Mucosa of descending colon (tissue), 3 donors: Measurements from ENCODE around the gene BAHCC1. TPM values are rescaled to one million over a fixed set of nuclear protein-coding genes. Genes with fewer than 3 reads are reported as not detected.

Experiments used
- ATAC-seq: fragments of 200-7000 bp; cut with Tn5 transposase; one replicate; pipeline ENCODE4 v1.9.1; 2020; ENCODE audit warnings: mild to moderate bottlenecking, moderate library complexity
- DNase-seq, 3 donors: peaks; one replicate each; pipeline ENCODE4 v3.0.0-alpha.2; 2020
- H3K36me3 ChIP-seq: fragments of 200-600 bp; one replicate; pipeline ENCODE4 v1.8.0; 2021; ENCODE audit warnings: low read depth, mild to moderate bottlenecking
- H3K4me1 ChIP-seq: fragments of 200-600 bp; one replicate; pipeline ENCODE4 v1.8.0; 2021; ENCODE audit warnings: low read depth, mild to moderate bottlenecking
- H3K4me3 ChIP-seq: fragments of 200-600 bp; one replicate; pipeline ENCODE4 v1.8.0; 2021; ENCODE audit warnings: mild to moderate bottlenecking
- H3K9me3 ChIP-seq: fragments of 200-600 bp; one replicate; pipeline ENCODE4 v1.8.0; 2021; ENCODE audit warnings: mild to moderate bottlenecking
- intact Hi-C, 2 donors: fragments of 100-400 bp; cut with DNase I in 1 of 2; cut with micrococcal nuclease in 1 of 2; formaldehyde crosslinking; loops; one replicate each; pipeline versions ENCODE4 v1.11.0 to v1.11.1; 2022; cut with DNase I, micrococcal nuclease
- total RNA-seq, 3 donors: library from RNA; stranded (reverse); fragmentation: NEBNext Ultra II Directional in 2 of 3; extraction: Animal tissue kit (Norgen Biotek cat#: 25700) in 2 of 3; gene quantifications; one replicate each; pipeline versions ENCODE4 v1.2.1 to v1.2.4, GENCODE V29; 2021 to 2023
- TF ChIP-seq, protein P1 (sequence below): fragments of 200-600 bp; IDR thresholded peaks from one replicate; pipeline ENCODE4 v1.8.0; 2022; ENCODE audit warnings: antibody characterized with exemption, mild to moderate bottlenecking
- donor health status: DM: no; HTN: no; CAD: no; lungs with moderate emphysema.
- donor health status: DM: no; HTN: no; CAD: no.
- donor health status: DM: no; HTN: yes; CAD: no.

Gene BAHCC1
- total RNA-seq, 3 donors from 2014 or later: 14.0 to 27.4 (median 16.5) TPM

DNA sequence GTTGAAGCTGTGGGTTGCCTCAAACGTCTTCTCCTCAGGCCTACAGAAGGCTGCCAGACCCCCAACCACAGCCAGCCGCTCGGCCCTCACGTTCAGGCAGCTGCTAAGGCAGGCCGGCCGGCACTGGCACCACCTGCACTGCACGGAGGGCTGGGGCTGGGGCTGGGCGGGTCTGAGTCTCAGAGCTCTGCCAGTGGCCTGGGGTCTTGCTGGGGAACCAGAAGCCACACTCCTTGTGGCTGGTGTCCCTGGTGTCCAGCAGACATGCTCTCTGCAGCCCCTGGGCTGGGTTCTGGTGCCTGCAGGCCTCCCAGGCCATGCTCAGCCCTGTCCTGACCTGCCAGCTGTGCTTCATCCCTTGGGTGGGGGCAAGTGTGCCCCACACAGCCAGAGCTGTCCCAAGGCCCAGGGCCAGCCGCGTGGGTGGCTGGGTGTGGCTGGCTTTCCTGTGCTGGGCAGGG, 42.0 kb downstream of the BAHCC1 start:
- no peaks in the 10 kb centered on the region for H3K9me3 ChIP-seq
- DNase-seq (no peak), ATAC-seq (no peak)
- H3K4me1 ChIP-seq: peaks cover 11% of the 10 kb centered on the region
- TF ChIP-seq, protein P1, sequence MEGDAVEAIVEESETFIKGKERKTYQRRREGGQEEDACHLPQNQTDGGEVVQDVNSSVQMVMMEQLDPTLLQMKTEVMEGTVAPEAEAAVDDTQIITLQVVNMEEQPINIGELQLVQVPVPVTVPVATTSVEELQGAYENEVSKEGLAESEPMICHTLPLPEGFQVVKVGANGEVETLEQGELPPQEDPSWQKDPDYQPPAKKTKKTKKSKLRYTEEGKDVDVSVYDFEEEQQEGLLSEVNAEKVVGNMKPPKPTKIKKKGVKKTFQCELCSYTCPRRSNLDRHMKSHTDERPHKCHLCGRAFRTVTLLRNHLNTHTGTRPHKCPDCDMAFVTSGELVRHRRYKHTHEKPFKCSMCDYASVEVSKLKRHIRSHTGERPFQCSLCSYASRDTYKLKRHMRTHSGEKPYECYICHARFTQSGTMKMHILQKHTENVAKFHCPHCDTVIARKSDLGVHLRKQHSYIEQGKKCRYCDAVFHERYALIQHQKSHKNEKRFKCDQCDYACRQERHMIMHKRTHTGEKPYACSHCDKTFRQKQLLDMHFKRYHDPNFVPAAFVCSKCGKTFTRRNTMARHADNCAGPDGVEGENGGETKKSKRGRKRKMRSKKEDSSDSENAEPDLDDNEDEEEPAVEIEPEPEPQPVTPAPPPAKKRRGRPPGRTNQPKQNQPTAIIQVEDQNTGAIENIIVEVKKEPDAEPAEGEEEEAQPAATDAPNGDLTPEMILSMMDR: no peak
- no peak overlapping the region for H3K4me3 ChIP-seq
- no peaks in the 10 kb centered on the region for H3K36me3 ChIP-seq
- intact Hi-C loops: no loop called here

DNA sequence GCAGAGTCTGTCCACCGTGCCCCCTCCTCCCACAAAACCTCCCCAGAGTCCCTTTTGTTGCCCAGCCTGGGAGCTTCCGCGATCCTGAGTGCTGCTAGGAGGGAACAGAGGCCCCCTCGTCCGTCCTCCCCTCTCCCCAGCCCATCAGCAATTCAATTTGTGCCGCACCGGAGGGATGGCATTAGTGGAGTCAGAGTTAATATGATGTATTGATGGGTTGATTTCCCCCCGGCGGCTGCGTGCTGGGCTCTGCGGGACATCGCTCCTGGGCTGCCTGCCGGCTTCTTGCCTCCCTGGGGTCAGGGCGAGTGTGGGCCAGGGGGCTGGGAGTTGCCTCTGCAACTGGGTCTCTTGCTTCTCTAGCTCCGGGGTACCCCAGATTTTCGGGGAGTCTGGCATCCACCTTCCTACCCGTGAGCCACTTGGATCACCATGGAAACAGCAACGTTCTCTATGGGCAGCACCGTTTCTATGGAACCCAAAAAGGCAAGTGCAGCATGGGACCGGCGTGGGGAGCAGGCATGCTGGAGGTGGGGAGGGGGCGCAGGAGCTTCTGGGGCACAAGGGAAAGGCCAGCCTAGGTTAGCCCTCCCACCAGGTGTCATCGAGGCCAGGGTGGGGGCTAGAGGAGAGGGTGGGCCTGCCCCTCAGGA, 42.9 kb downstream of the BAHCC1 start:
- H3K9me3 ChIP-seq: no peaks in the 10 kb centered on the region
- no peaks in the 10 kb centered on the region for H3K36me3 ChIP-seq
- no peak overlapping the region for H3K4me3 ChIP-seq
- intact Hi-C loops: no loop called here
- no peak for DNase-seq
- H3K4me1 ChIP-seq: peaks cover 11% of the 10 kb centered on the region
- no peak for ATAC-seq
- TF ChIP-seq, protein P1: no peak

DNA sequence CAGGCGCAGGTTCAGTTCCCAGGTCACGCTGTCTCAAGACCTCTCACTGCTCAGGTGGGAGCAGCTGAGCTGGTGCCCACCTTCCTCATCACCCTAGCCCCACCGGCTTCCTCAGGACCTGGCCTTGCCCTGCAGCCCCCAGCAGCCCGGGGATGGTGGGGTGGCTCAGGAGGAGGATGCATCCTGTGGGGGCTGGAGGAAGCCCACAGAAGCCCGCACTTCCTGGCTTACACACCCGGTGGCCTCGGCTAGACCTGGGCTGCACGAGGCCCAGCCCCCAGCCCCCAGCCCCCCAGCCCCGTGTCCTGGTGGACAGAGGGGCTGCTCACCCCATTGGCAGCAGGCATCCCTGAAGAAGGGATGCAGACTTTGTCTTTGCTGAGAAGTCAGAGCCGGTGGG, 43.4 kb downstream of the BAHCC1 start:
- Histone ChIP-seq H3K4me3 (no peak overlapping the region), H3K36me3 (no peaks in the 10 kb centered on the region), H3K9me3 (no peaks in the 10 kb centered on the region), H3K4me1 (peaks cover 11% of the 10 kb centered on the region)
- intact Hi-C loops: no loop called here
- DNase-seq: no peak
- TF ChIP-seq, protein P1: no peak
- no peak for ATAC-seq

DNA sequence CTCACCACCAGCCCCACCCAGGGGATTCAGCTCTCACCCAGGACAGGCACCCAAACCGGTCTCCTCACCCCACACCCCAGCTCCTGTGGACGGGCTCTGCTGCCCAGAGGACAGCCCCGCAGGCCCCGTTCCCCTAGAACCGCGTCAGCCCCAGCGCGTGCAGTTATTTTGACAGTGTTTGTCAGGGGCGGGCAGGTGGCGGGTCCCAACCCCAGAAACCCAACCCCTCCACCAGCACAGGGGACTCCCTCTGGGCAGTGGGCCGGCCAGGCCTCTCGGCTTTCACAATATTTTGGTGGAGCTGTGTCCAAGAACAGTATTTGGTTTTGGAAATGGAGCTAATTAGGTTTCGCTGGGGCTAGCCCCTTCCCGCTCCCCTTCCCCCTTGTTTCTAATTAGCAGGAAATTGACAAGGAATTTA, 44.8 kb downstream of the BAHCC1 start:
- Histone ChIP-seq H3K36me3 (no peaks in the 10 kb centered on the region), H3K9me3 (no peaks in the 10 kb centered on the region), H3K4me3 (no peak overlapping the region), H3K4me1 (peaks cover 11% of the 10 kb centered on the region)
- intact Hi-C loops: no loop called here
- ATAC-seq: no peak
- TF ChIP-seq, protein P1: no peak
- DNase-seq: no peak

DNA sequence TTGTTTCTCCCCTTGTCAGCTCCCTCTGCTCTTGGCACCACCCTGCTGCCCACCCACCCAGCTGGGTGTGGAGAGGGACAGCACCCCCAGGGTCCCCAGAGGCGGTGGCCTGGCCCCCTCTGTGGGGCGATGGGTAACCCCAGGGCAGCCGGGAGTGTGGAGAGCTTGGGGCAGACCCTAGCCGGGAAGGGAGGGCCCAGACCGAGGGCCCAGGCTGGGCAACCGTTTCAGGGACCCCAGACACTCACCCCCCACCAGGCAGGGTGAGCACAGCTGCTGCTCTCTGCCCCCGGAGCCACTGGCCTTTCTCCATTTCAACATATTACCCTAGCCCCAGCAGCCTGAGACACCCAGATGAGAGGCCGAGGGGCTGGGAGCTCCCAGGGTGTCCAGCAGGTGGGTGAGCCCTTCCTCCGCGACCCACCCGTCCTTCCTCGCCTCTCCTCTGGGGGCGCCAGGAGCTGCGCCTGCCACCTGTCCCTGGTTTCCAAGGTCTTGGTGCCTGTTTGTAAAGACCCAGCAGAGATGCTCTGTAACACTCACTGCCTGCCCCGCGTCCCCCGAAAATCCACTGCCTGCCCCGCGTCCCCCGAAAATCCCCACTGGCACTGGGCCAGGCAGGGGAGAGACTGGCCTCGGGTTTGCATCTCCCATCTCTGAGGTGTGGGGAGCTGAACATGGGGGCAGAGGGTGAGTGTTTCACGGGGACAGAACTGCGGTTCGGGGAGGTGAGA, 45.4 kb downstream of the BAHCC1 start:
- ATAC-seq (no peak), DNase-seq (no peak)
- TF ChIP-seq, protein P1: peak; percentile 11
- H3K9me3 ChIP-seq: no peaks in the 10 kb centered on the region
- intact Hi-C loops: no loop called here
- H3K4me1 ChIP-seq: peaks cover 11% of the 10 kb centered on the region
- H3K36me3 ChIP-seq: no peaks in the 10 kb centered on the region
- H3K4me3 ChIP-seq: no peak overlapping the region
